Omental fat pad (tissue), 4 donors: ENCODE measurements around the gene BORCS5. TPM values are rescaled to one million over a fixed set of nuclear protein-coding genes. Genes with fewer than 3 reads are reported as not detected.
"Not testable (repeated sequence)": the region's sequence is repeated elsewhere in the genome, so short reads cannot be mapped to it uniquely, and the experiment has no call there.

ENCODE experiments used
- ATAC-seq: fragments of 150-250 bp; one replicate; pipeline ENCODE4 v1.9.1; 2016; ENCODE audit warnings: mild to moderate bottlenecking, moderate library complexity; ENCODE audit not compliant: low FRiP score
- DNase-seq: peaks from one replicate; pipeline ENCODE4 v3.0.0-alpha.2; 2019; ENCODE audit warnings: low spot score
- total RNA-seq, 4 donors: library from RNA; depleted of rRNA; stranded (reverse); fragments of >200 nt; gene quantifications; one replicate each; pipeline ENCODE4 v1.1.0, GENCODE V29; 2016
- TF ChIP-seq, protein P1 (sequence below), 3 donors: fragments of 450-650 bp; IDR thresholded peaks; one replicate each; pipeline ENCODE4 v1.5.1; 2016 to 2017; ENCODE audit warnings: antibody characterized with exemption in 3 of 3, mild to moderate bottlenecking in 3 of 3, moderate library complexity in 2 of 3

The BORCS5 gene
- total RNA-seq, 4 donors from 2014 or later, result 11.4 to 17.1 (median 15.7) TPM

DNA sequence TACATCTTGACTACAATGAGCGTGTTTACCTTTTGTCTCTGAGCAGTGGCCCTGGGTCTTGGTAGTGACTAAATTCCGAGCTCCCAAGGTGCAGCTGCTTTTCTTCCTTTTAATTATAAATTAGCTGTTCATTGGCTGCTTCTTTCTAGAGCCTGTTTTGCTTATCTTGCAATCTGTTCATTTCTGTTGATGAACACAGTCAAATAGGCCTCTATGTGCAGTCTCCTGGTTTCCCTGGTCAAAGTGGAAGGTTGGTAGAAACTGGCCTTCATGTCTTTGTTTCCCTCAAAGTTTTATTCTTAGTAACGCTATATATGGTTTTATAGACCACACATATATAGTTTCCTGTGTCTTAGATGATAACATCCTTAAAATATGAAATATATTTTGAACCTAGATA, 111.7 kb downstream of the BORCS5 start:
- ATAC-seq (no peak), DNase-seq (no peak)
- TF ChIP-seq, protein P1, sequence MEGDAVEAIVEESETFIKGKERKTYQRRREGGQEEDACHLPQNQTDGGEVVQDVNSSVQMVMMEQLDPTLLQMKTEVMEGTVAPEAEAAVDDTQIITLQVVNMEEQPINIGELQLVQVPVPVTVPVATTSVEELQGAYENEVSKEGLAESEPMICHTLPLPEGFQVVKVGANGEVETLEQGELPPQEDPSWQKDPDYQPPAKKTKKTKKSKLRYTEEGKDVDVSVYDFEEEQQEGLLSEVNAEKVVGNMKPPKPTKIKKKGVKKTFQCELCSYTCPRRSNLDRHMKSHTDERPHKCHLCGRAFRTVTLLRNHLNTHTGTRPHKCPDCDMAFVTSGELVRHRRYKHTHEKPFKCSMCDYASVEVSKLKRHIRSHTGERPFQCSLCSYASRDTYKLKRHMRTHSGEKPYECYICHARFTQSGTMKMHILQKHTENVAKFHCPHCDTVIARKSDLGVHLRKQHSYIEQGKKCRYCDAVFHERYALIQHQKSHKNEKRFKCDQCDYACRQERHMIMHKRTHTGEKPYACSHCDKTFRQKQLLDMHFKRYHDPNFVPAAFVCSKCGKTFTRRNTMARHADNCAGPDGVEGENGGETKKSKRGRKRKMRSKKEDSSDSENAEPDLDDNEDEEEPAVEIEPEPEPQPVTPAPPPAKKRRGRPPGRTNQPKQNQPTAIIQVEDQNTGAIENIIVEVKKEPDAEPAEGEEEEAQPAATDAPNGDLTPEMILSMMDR (IDR thresholded peaks at IDR 0.05), result no peak

- DNase-seq (no peak), ATAC-seq (no peak)
- TF ChIP-seq, protein P1 (IDR thresholded peaks at IDR 0.05), result no peak
Measured at GRCh38 chr12:12469386-12469785, 112.5 kb downstream of the BORCS5 start.

DNA sequence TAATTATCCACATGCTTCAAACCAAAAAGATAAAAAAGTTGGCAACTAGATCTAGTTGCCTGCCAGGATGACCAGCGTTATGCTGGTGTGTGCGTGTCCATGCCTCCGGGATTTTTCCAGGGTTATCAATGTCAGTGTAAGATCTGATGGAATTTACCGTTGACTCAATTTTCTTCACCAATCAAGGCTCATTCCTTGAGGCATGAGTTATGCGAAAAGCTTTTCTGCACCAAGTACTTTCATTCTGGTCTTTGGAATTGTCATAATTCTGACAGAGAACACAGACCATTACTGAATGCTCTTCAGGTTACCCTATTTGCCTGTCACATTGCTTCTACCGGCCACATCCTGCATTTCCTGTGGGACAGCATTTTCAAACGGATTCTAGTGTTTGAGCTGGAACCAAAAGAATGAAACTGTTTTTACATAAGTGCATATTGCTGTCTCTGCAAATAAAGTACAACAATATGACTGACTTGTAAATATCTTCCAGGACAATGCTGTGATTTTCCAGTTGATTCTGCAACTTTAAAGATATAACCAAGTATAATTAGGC, 114.0 kb downstream of the BORCS5 start:
- TF ChIP-seq, protein P1 (IDR thresholded peaks at IDR 0.05), result no peak
- DNase-seq (no peak), ATAC-seq (no peak)

DNA sequence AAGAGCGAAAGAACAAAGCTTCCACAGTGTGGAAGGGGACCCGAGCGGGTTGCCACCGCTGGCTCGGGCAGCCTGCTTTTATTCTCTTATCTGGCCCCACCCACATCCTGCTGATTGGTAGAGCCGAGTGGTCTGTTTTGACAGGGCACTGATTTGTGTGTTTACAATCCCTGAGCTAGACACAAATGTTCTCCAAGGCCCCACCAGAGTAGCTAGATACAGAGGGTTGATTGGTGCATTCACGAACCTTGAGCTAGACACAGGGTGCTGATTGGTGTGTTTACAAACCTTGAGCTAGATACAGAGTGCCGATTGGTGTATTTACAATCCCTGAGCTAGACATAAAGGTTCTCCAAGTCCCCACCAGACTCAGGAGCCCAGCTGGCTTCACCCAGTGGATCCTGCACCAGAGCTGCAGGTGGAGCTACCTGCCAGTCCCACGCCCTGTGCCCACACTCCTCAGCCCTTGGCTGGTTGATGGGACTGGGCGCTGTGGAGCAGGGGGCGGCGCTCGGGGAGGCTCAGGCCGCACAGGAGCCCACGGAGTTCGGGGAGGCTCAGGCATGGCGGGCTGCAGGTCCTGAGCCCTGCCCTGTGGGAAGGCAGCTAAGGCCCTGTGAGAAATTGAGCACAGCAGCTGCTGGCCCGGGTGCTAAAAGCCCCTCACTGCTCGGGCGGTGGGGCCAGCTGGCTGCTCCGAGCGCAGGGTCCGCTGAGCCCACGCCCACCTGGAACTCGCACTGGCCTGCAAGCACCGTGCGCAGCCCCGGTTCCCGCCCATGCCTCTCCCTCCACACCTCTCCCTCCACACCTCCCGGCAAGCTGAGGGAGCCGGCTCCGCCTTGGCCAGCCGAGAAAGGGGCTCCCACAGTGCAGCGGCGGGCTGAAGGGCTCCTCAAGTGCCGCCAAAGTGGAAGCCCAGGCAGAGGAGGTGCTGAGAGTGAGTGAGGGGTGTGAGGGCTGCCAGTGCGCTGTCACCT, 115.4 kb downstream of the BORCS5 start:
- not testable (repeated sequence) for ATAC-seq, DNase-seq

DNA sequence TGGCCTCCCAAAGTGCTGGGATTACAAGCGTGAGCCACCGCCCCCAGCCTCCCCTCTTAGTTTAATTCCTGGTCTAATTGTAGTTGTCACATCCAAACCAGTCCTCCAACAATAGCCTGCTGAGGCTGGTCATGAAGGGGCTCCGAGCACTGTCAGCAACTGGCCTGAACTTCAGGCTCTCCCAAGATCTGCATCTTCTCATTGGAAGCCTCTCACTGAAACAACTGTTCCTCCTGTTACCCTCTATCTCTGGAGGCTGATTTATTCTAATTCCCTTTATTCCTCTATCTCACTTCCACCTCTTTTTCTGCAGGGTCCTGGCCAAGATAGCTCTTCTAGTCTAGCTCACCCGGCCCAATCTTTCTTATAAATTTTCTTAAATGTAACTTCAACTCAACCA, 116.3 kb downstream of the BORCS5 start:
- DNase-seq (no peak), ATAC-seq (no peak)
- TF ChIP-seq, protein P1 (IDR thresholded peaks at IDR 0.05), result no peak

- TF ChIP-seq, protein P1 (IDR thresholded peaks at IDR 0.05), result no peak
- ATAC-seq (no peak), DNase-seq (no peak)
Measured at GRCh38 chr12:12474471-12474928, 117.6 kb downstream of the BORCS5 start.

- no peak for ATAC-seq
- TF ChIP-seq, protein P1 (IDR thresholded peaks at IDR 0.05), result no peak
Measured at GRCh38 chr12:12474931-12475795, 118.3 kb downstream of the BORCS5 start.

More at GRCh38 chr12:12474931-12475795, 118.3 kb downstream of the BORCS5 start:
- no peak for DNase-seq
